Endothelial cell of umbilical vein (primary cell): Measurements from ENCODE around the gene SLFN14. TPM values are rescaled to one million over a fixed set of nuclear protein-coding genes. Genes with fewer than 3 reads are reported as not detected.
"Not testable (repeated sequence)": the region's sequence is repeated elsewhere in the genome, so short reads cannot be mapped to it uniquely, and the experiment has no call there.

ENCODE experiments used
- BruUV-seq: library from RNA; stranded (reverse); fragments of 400-500 nt; replicated peaks from 2 replicates; lab custom pipeline; 2021; lab: Mats Ljungman, UMichigan
- CTCF ChIA-PET: fragments of 300-600, 350-600 bp; sonication (Branson Sonifier 250); formaldehyde crosslinking; loops from one replicate; lab custom pipeline; 2021; ENCODE audit warnings: antibody characterized with exemption, inconsistent platforms; lab: Charles Lee
- POLR2A ChIA-PET: fragments of 300-600, 350-600 bp; sonication (Branson Sonifier 250); formaldehyde crosslinking; loops from one replicate; lab custom pipeline; 2021; ENCODE audit warnings: antibody characterized with exemption, inconsistent platforms; lab: Charles Lee
- DNase-seq: peaks from one replicate; pipeline ENCODE4 v3.0.0-alpha.2; 2011; ENCODE audit warnings: low read depth, low spot score
- FAIRE-seq: peaks from 2 replicates; lab custom pipeline; 2011; peaks lifted over from hg19 to GRCh38; lab: Jason Lieb, UNC
- H2AFZ ChIP-seq: 2 replicates; pipeline ENCODE4 v1.6.0; 2012; ENCODE audit warnings: low read depth, low read length, control low read depth, inconsistent platforms
- H3K27ac ChIP-seq: 2 replicates; pipeline ENCODE4 v1.5.1; 2011; ENCODE audit warnings: low read depth, mild to moderate bottlenecking, control low read depth, low read length, moderate library complexity; ENCODE audit not compliant: insufficient read depth
- H3K27me3 ChIP-seq, 2 experiments: 2 replicates each; pipeline versions ENCODE4 v1.6.0 to v1.6.1; 2011; ENCODE audit warnings: low read length in 2 of 2, mixed read lengths in 1 of 2; ENCODE audit not compliant: control insufficient read depth in 2 of 2, insufficient read depth in 2 of 2
- H3K36me3 ChIP-seq, 2 experiments: 2 replicates in 1 of 2; 3 replicates in 1 of 2; pipeline ENCODE4 v1.5.1; 2011; ENCODE audit warnings: low read length in 2 of 2, mild to moderate bottlenecking in 1 of 2, moderate library complexity in 1 of 2; ENCODE audit not compliant: control insufficient read depth in 2 of 2, insufficient read depth in 2 of 2; ENCODE audit errors: extremely low read depth in 1 of 2
- H3K4me1 ChIP-seq: 3 replicates; pipeline ENCODE4 v1.5.1; 2011; ENCODE audit warnings: mild to moderate bottlenecking, low read length; ENCODE audit not compliant: control insufficient read depth, insufficient read depth; ENCODE audit errors: extremely low read depth
- H3K4me2 ChIP-seq: 2 replicates; pipeline ENCODE4 v1.6.1; 2011; ENCODE audit warnings: low read length, control low read depth, mixed read lengths; ENCODE audit not compliant: insufficient read depth
- H3K4me3 ChIP-seq, 3 experiments: fragments of 200-600 bp in 1 of 3; sonication (generic), shearing (Covaris generic) in 1 of 3; replicated peaks in 1 of 3; 2 replicates each; pipeline ENCODE4 v1.5.1; 2011 to 2016; ENCODE audit warnings: control low read depth in 3 of 3, low read length in 3 of 3, mild to moderate bottlenecking in 2 of 3, inconsistent platforms in 1 of 3, low read depth in 1 of 3, moderate library complexity in 1 of 3; ENCODE audit not compliant: insufficient read depth in 1 of 3
- H3K79me2 ChIP-seq: 2 replicates; pipeline ENCODE4 v1.6.0; 2012; ENCODE audit warnings: low read length, inconsistent platforms; ENCODE audit not compliant: control insufficient read depth, insufficient read depth
- H3K9ac ChIP-seq: replicated peaks from 2 replicates; pipeline ENCODE3; 2011; ENCODE audit warnings: low read length, control low read depth; ENCODE audit not compliant: insufficient read depth; ENCODE audit errors: extremely low read depth
- H3K9me1 ChIP-seq: replicated peaks from 3 replicates; pipeline ENCODE4 v1.6.0; 2011; ENCODE audit warnings: mild to moderate bottlenecking, low read length; ENCODE audit not compliant: control insufficient read depth, insufficient read depth; ENCODE audit errors: extremely low read depth
- H3K9me3 ChIP-seq: replicated peaks from 2 replicates; pipeline ENCODE4 v1.5.1; 2012; ENCODE audit warnings: low read length, inconsistent platforms; ENCODE audit not compliant: control insufficient read depth, insufficient read depth
- H4K20me1 ChIP-seq: replicated peaks from 2 replicates; pipeline ENCODE3; 2011; ENCODE audit warnings: mild to moderate bottlenecking, low read length; ENCODE audit not compliant: control insufficient read depth, insufficient read depth; ENCODE audit errors: extremely low read depth
- EZH2 ChIP-seq: IDR thresholded peaks from 2 replicates; pipeline ENCODE4 v1.6.1; 2012; ENCODE audit warnings: borderline replicate concordance, low read depth, mild to moderate bottlenecking, moderate library complexity, low read length, inconsistent platforms; ENCODE audit not compliant: severe bottlenecking
- JUN ChIP-seq: IDR thresholded peaks from 2 replicates; pipeline ENCODE4 v1.6.1; 2011; ENCODE audit warnings: borderline replicate concordance, low read depth; ENCODE audit not compliant: insufficient read length, insufficient read depth
- MYC ChIP-seq: IDR thresholded peaks from one replicate; pipeline ENCODE4 v1.6.1; 2011; ENCODE audit warnings: mild to moderate bottlenecking, low read depth, low read length
- POLR2A ChIP-seq: IDR thresholded peaks from 2 replicates; pipeline ENCODE4 v1.6.1; 2012; ENCODE audit warnings: low read depth, mild to moderate bottlenecking, control low read depth, low read length
- POLR2AphosphoS5 ChIP-seq: IDR thresholded peaks from 2 replicates; pipeline ENCODE4 v1.6.1; 2012; ENCODE audit warnings: low read depth, mild to moderate bottlenecking, control low read depth, low read length, moderate library complexity; ENCODE audit not compliant: insufficient read depth
- dilution Hi-C: fragments of 300-500 bp; cut with MboI; formaldehyde crosslinking; loops from one replicate; pipeline ENCODE4 v1.15.0; 2019; ENCODE audit warnings: low sequenced_read_pairs; ENCODE audit not compliant: extremely low pct_ligation_motif_present
- intact Hi-C: fragments of 100-400 bp; cut with micrococcal nuclease; formaldehyde crosslinking; loops from one replicate; pipeline ENCODE4 v1.10.0; 2022
- polyA plus RNA-seq, 4 experiments: library from polyadenylated mRNA; depleted of rRNA in 3 of 4; stranded (reverse) in 3 of 4; unstranded in 1 of 4; fragments of >200 nt; gene quantifications; 2 replicates each; pipeline versions ENCODE4 v1.2.1 to v1.2.3, GENCODE V29; 2011 to 2012; ENCODE audit warnings: missing spikeins in 1 of 4
- total RNA-seq: library from RNA; stranded (reverse); gene quantifications from 2 replicates; pipeline ENCODE4 v1.2.3, GENCODE V29; 2021

The SLFN14 gene
- total and polyA plus RNA-seq, 2 donors (not counting 3 experiments of a cell fraction or from before 2014, with no cell fraction given), result not detected

DNA sequence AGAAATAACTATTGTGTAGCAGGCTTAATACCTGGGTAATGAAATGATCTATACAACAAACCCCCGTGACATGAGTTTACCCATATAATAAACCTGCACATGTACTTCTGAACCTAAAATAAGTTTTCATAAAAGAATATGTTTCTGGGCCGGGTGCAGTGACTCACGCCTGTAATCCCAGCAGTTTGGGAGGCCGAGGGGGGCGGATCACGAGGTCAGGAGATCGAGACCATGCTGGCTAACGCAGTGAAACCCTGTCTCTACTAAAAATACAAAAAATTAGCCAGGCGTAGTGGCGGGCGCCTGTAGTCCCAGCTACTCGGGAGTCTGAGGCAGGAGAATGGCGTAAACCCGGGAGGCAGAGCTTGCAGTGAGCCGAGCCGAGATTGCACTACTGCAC, 2.6 kb upstream of the SLFN14 start:
- CTCF ChIA-PET, result interaction anchor here (0.7 to 0.8 kb wide), 3 partner anchors 24 to 1445 kb away, joined by 3 read pairs; no protein-coding TSS in a partner anchor
- FAIRE-seq, H4K20me1 ChIP-seq, H3K4me2 ChIP-seq, intact Hi-C loops, H3K9me1 ChIP-seq, H3K36me3 ChIP-seq, POLR2A ChIA-PET, H3K9me3 ChIP-seq, H3K4me3 ChIP-seq, H3K9ac ChIP-seq, H3K27ac ChIP-seq, H2AFZ ChIP-seq, BruUV-seq, DNase-seq, H3K79me2 ChIP-seq, dilution Hi-C loops, H3K4me1 ChIP-seq: not testable (repeated sequence)
- peaks cover 9 to 25% of the 10 kb centered on the region in 2 experiments for H3K27me3 ChIP-seq

DNA sequence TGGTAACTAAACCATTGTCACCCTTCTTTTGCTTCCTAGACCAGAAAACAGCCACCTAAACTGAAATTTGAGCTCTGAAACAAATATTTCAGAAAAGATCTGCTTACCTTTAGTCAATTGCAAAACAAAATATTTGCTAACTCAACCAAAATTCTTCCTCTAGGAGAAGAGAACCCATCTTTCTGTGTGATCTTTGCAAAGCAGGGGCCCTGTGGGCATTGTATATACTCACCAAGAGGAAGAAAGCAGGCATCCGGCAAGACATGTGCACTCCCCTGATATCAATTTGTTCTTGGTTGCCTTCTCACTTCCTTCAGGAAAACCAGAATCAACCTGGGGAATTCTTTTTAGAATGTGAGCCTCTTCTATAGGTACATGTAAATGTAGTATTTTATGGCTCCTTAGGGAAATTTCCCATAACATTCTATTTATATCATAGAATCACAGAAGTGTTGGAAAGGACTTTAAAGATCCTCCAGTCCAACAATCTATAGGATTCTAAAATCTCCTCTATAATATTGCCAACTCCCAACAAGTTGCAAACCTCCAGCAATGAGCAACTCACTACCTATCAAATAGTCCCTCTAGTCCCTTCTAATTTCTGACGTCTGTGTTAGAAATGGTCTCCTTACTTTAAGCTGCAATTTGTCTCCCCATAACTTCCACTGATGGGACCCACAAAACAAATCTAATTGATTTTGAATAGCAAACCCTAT, 966 bp downstream of the SLFN14 start:
- H3K4me3 ChIP-seq, result no peak overlapping the region
- dilution Hi-C loops (no loop called here), intact Hi-C loops (no loop called here)
- H4K20me1 ChIP-seq, result no peaks in the 10 kb centered on the region
- no TSS peak for BruUV-seq
- H3K27me3 ChIP-seq, result peaks cover 12 to 35% of the 10 kb centered on the region in 2 experiments
- H3K4me2 ChIP-seq, result no peak overlapping the region
- H3K9ac ChIP-seq, result no peak overlapping the region
- no peaks in the 10 kb centered on the region for H3K36me3 ChIP-seq
- no peaks in the 10 kb centered on the region for H3K9me1 ChIP-seq
- ChIA-PET CTCF (interaction anchor here (0.5 to 1.3 kb wide), 4 partner anchors 20 to 626 kb away, joined by 3 to 5 read pairs (median 3); no protein-coding TSS in a partner anchor), POLR2A (no interaction called here)
- no peaks in the 10 kb centered on the region for H3K4me1 ChIP-seq
- H3K9me3 ChIP-seq, result no peaks in the 10 kb centered on the region
- TF ChIP-seq POLR2AphosphoS5 (no peak), MYC (no peak), POLR2A (no peak), JUN (no peak), EZH2 (no peak)
- DNase-seq (peak; percentile 47), FAIRE-seq (no peak)
- no peaks in the 10 kb centered on the region for H3K79me2 ChIP-seq
- no peak overlapping the region for H3K27ac ChIP-seq
- no peak overlapping the region for H2AFZ ChIP-seq
